Measurements from ENCODE around the gene CGREF1. TPM values are rescaled to one million over a fixed set of nuclear protein-coding genes. Genes with fewer than 3 reads are reported as not detected.

CGREF1 gene
- total RNA-seq, 1 experiment from 2014 or later, result 2.1 TPM

DNA sequence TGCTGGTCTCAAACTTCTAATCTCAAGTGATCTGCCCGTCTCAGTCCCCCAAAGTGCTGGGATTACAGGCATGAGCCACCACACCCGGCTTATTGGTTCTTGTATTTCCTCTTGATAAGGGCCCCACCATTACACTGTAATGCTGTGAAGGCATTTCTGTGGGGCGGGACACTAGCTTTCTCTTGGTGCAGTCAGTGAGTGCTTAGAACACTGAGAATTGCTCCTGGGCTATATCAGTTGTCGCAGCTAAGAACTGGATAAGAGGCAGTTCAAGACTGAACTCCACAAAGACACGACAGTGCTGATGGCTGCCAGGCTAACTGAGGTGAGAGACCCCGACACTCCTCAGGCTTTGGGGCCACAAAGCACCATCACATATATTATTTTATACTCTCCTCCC is 30.3 kb downstream of the CGREF1 start:
- H2BK120ac ChIP-seq (ENCODE audit: low read depth, low read length, poor library complexity, severe bottlenecking), result no peak overlapping the region
- H3K18ac ChIP-seq (ENCODE audit: insufficient read length, low read depth, low read length), result no peak overlapping the region
- H3K4ac ChIP-seq (ENCODE audit: low read depth, low read length), result no peak overlapping the region
- Mint-ChIP-seq H3K27me3 (ENCODE audit: low read depth) (peaks cover 20% of the 10 kb centered on the region), H3K36me3 (ENCODE audit: insufficient read depth in 1 of 3, low read depth in 3 of 3) (no peaks in the 10 kb centered on the region; a peak in 1 of 7 replicates), H3K4me1 (peaks cover 15 to 21% of the 10 kb centered on the region in 2 experiments), H3K4me3 (no peak overlapping the region), H3K9me3 (no peaks in the 10 kb centered on the region), H3K27ac (no peak overlapping the region; a peak in 1 of 7 replicates)
- no CpG with 5 or more reads among the region's 6 CpGs for WGBS (ENCODE audit: extremely low coverage, insufficient read length, low lambda C conversion rate)
- H3K4me2 ChIP-seq (ENCODE audit: insufficient read depth, insufficient read length, low read length), result no peak overlapping the region
- DNase-seq, result no peak
- no peak overlapping the region for H2BK15ac ChIP-seq (ENCODE audit: low read depth, low read length)
- H3K4me1 ChIP-seq (ENCODE audit: insufficient read depth, low read length), result no peaks in the 10 kb centered on the region
- H2BK5ac ChIP-seq (ENCODE audit: insufficient read length, low read length), result no peak overlapping the region
- H4K20me1 ChIP-seq (ENCODE audit: control insufficient read depth, insufficient read depth, insufficient read length), result no peaks in the 10 kb centered on the region
- no peaks in the 10 kb centered on the region for H3K9me3 ChIP-seq (ENCODE audit: control insufficient read depth, low read depth, low read length)
- no peaks in the 10 kb centered on the region for H3K27me3 ChIP-seq (ENCODE audit: insufficient read depth, low read length)
- H2AFZ ChIP-seq (ENCODE audit: low read length), result no peak overlapping the region
- no peaks in the 10 kb centered on the region for H3K79me1 ChIP-seq (ENCODE audit: insufficient read depth, low read depth, low read length, poor library complexity, severe bottlenecking)
- H2BK12ac ChIP-seq (ENCODE audit: insufficient read length, low read depth, low read length), result no peak overlapping the region
- H3K23ac ChIP-seq (ENCODE audit: insufficient read length, low read depth, low read length), result no peak overlapping the region
- H4K91ac ChIP-seq (ENCODE audit: insufficient read length, low read depth, low read length), result no peak overlapping the region
- H3K14ac ChIP-seq (ENCODE audit: insufficient read depth, low read length), result no peak overlapping the region
- H4K5ac ChIP-seq (ENCODE audit: insufficient read length, low read depth, low read length), result no peak overlapping the region
- H3K9ac ChIP-seq (ENCODE audit: extremely low read depth, insufficient read length, low read length), result no peak overlapping the region
- H3K56ac ChIP-seq (ENCODE audit: insufficient read length, low read depth, low read length), result no peak overlapping the region
- TF ChIP-seq, protein P1, sequence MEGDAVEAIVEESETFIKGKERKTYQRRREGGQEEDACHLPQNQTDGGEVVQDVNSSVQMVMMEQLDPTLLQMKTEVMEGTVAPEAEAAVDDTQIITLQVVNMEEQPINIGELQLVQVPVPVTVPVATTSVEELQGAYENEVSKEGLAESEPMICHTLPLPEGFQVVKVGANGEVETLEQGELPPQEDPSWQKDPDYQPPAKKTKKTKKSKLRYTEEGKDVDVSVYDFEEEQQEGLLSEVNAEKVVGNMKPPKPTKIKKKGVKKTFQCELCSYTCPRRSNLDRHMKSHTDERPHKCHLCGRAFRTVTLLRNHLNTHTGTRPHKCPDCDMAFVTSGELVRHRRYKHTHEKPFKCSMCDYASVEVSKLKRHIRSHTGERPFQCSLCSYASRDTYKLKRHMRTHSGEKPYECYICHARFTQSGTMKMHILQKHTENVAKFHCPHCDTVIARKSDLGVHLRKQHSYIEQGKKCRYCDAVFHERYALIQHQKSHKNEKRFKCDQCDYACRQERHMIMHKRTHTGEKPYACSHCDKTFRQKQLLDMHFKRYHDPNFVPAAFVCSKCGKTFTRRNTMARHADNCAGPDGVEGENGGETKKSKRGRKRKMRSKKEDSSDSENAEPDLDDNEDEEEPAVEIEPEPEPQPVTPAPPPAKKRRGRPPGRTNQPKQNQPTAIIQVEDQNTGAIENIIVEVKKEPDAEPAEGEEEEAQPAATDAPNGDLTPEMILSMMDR (conservative IDR thresholded peaks at IDR 0.05), result no peak
- H2AK5ac ChIP-seq (ENCODE audit: insufficient read length, low read length), result no peak overlapping the region
- H2BK20ac ChIP-seq (ENCODE audit: low read depth, low read length, poor library complexity, severe bottlenecking), result no peak overlapping the region
- H4K8ac ChIP-seq (replicated peaks; ENCODE audit: insufficient read length, low read depth, low read length), result no peak overlapping the region
- no peak overlapping the region for H3T11ph ChIP-seq (ENCODE audit: low read length)
- no peaks in the 10 kb centered on the region for H3K79me2 ChIP-seq (ENCODE audit: insufficient read depth, low read length)
- peaks cover 13% of the 10 kb centered on the region for H3K23me2 ChIP-seq (ENCODE audit: insufficient read length, low read depth, low read length, poor library complexity, severe bottlenecking)
- no peak overlapping the region for H3K27ac ChIP-seq (ENCODE audit: insufficient read length, low read depth, low read length)

Data from H9 (cell line).